HL-60 (cell line): ENCODE data around the gene MACROD2.

Experiments used
- CTCF ChIP-seq: IDR thresholded peaks from one replicate; pipeline ENCODE4 v1.5.1; 2011; ENCODE audit warnings: low read length, control low read depth, inconsistent platforms; ENCODE audit not compliant: insufficient read depth
- POLR2AphosphoS5 ChIP-seq: IDR thresholded peaks from 2 replicates; pipeline ENCODE4 v1.6.1; 2012; ENCODE audit warnings: low read depth
- REST ChIP-seq: IDR thresholded peaks from 2 replicates; pipeline ENCODE4 v1.6.1; 2012; ENCODE audit warnings: low read depth; ENCODE audit not compliant: insufficient replicate concordance
- SPI1 ChIP-seq: IDR thresholded peaks from 2 replicates; pipeline ENCODE4 v1.6.1; 2012; ENCODE audit warnings: low read depth, mild to moderate bottlenecking, borderline replicate concordance

GRCh38 chr20:14497004-14497403 is 501.7 kb downstream of the MACROD2 start:
- no peak for TF ChIP-seq SPI1
- no peak for TF ChIP-seq CTCF
- no peak for TF ChIP-seq POLR2AphosphoS5
- no peak for TF ChIP-seq REST
